Activated CD8-positive, alpha-beta T cell treated with anti-CD3 and anti-CD28 coated beads, Interleukin-2, amount 10 ng/mL, durations not matched to agents 7 days and 5 days (primary cell): Measurements from ENCODE around the gene UBA1. TPM values are rescaled to one million over a fixed set of nuclear protein-coding genes. Genes with fewer than 3 reads are reported as not detected.

Experiments used
- ATAC-seq: fragments of 150-1000 bp; cut with Tn5 transposase; one replicate; pipeline ENCODE4 v1.10.0; 2021; ENCODE audit warnings: moderate library complexity
- CTCF ChIA-PET: fragments of 350-600 bp; sonication (Branson Sonifier 250); formaldehyde crosslinking; loops from one replicate; lab custom pipeline; 2021; ENCODE audit warnings: antibody characterized with exemption; lab: Charles Lee
- POLR2A ChIA-PET: fragments of 350-600 bp; sonication (Branson Sonifier 250); formaldehyde crosslinking; loops from one replicate; lab custom pipeline; 2021; ENCODE audit warnings: antibody characterized with exemption; lab: Charles Lee
- DNase-seq: peaks from one replicate; pipeline ENCODE4 v3.0.0-alpha.2; 2020
- H3K27ac Mint-ChIP-seq: one replicate; pipeline ENCODE4 v1.8.0; 2021; ENCODE audit warnings: mild to moderate bottlenecking, mixed read lengths
- H3K27me3 Mint-ChIP-seq: one replicate; pipeline ENCODE4 v1.8.0; 2021; ENCODE audit warnings: low read depth, mixed read lengths
- H3K36me3 Mint-ChIP-seq: one replicate; pipeline ENCODE4 v1.8.0; 2021; ENCODE audit warnings: low read depth, mixed read lengths
- H3K4me1 Mint-ChIP-seq: one replicate; pipeline ENCODE4 v1.8.0; 2021; ENCODE audit warnings: low read depth, mixed read lengths
- H3K4me3 Mint-ChIP-seq: one replicate; pipeline ENCODE4 v1.8.0; 2021; ENCODE audit warnings: mild to moderate bottlenecking, mixed read lengths
- H3K9me3 Mint-ChIP-seq: one replicate; pipeline ENCODE4 v1.8.0; 2022; ENCODE audit warnings: mixed read lengths; ENCODE audit not compliant: insufficient read depth
- total RNA-seq, 2 experiments: library from RNA; stranded (reverse); gene quantifications; one replicate each; pipeline ENCODE4 v1.2.3, GENCODE V29; 2021

Gene UBA1
- total RNA-seq, 2 experiments from 2014 or later, result 186 to 189 TPM

GRCh38 chrX:47180346-47180745 lies 13.3 kb upstream of the UBA1 start:
- no peak for DNase-seq
- no peak for ATAC-seq
- ChIA-PET CTCF (no interaction called here), POLR2A (no interaction called here)
- Mint-ChIP-seq H3K27ac (no peak overlapping the region), H3K36me3 (peaks cover 40% of the 10 kb centered on the region), H3K4me3 (no peak overlapping the region), H3K27me3 (no peaks in the 10 kb centered on the region), H3K4me1 (peaks cover 3% of the 10 kb centered on the region), H3K9me3 (no peaks in the 10 kb centered on the region)

GRCh38 chrX:47181301-47181700 lies 12.3 kb upstream of the UBA1 start:
- Mint-ChIP-seq H3K4me3 (no peak overlapping the region), H3K9me3 (no peaks in the 10 kb centered on the region), H3K4me1 (peaks cover 3% of the 10 kb centered on the region), H3K27me3 (no peaks in the 10 kb centered on the region), H3K36me3 (peaks cover 40% of the 10 kb centered on the region), H3K27ac (no peak overlapping the region)
- ATAC-seq (no peak), DNase-seq (no peak)
- ChIA-PET CTCF (no interaction called here), POLR2A (no interaction called here)

GRCh38 chrX:47182106-47182700 lies 11.4 kb upstream of the UBA1 start:
- H3K4me1 Mint-ChIP-seq, result no peaks in the 10 kb centered on the region
- ChIA-PET CTCF (no interaction called here), POLR2A (no interaction called here)
- H3K27me3 Mint-ChIP-seq, result no peaks in the 10 kb centered on the region
- no peak for DNase-seq
- H3K27ac Mint-ChIP-seq, result no peak overlapping the region
- H3K9me3 Mint-ChIP-seq, result no peaks in the 10 kb centered on the region
- no peak for ATAC-seq
- H3K4me3 Mint-ChIP-seq, result no peak overlapping the region
- peaks cover 40% of the 10 kb centered on the region for H3K36me3 Mint-ChIP-seq

- CTCF ChIA-PET, result no interaction called here
- H3K27ac Mint-ChIP-seq, result no peak overlapping the region
- no peaks in the 10 kb centered on the region for H3K4me1 Mint-ChIP-seq
Observed at GRCh38 chrX:47184486-47184885, 9.1 kb upstream of the UBA1 start.

GRCh38 chrX:47185241-47185640 lies 8.4 kb upstream of the UBA1 start:
- H3K4me1 Mint-ChIP-seq, result peaks cover under 1% of the 10 kb centered on the region
- no peak overlapping the region for H3K4me3 Mint-ChIP-seq
- no peaks in the 10 kb centered on the region for H3K27me3 Mint-ChIP-seq
- ChIA-PET CTCF (no interaction called here), POLR2A (no interaction called here)
- DNase-seq (no peak), ATAC-seq (no peak)
- H3K27ac Mint-ChIP-seq, result no peak overlapping the region
- H3K36me3 Mint-ChIP-seq, result peaks cover 29% of the 10 kb centered on the region
- no peaks in the 10 kb centered on the region for H3K9me3 Mint-ChIP-seq

More at GRCh38 chrX:47184486-47184885, 9.1 kb upstream of the UBA1 start:
- Mint-ChIP-seq H3K4me3 (no peak overlapping the region), H3K9me3 (no peaks in the 10 kb centered on the region), H3K27me3 (no peaks in the 10 kb centered on the region), H3K36me3 (peaks cover 30% of the 10 kb centered on the region)
- DNase-seq (no peak), ATAC-seq (no peak)
- POLR2A ChIA-PET, result no interaction called here

GRCh38 chrX:47186096-47186740 lies 7.4 kb upstream of the UBA1 start:
- H3K27ac Mint-ChIP-seq, result no peak overlapping the region
- peaks cover 6% of the 10 kb centered on the region for H3K4me1 Mint-ChIP-seq
- H3K9me3 Mint-ChIP-seq, result no peaks in the 10 kb centered on the region
- peaks cover 27% of the 10 kb centered on the region for H3K36me3 Mint-ChIP-seq
- no peak for DNase-seq
- H3K27me3 Mint-ChIP-seq, result no peaks in the 10 kb centered on the region
- no peak overlapping the region for H3K4me3 Mint-ChIP-seq
- ChIA-PET POLR2A (interaction anchor here (1.3 kb wide), 1 partner anchor 10 kb away, joined by 3 read pairs; no protein-coding TSS in a partner anchor), CTCF (no interaction called here)
- no peak for ATAC-seq

GRCh38 chrX:47187106-47187677 lies 6.4 kb upstream of the UBA1 start:
- ChIA-PET POLR2A (interaction anchor here (1.3 kb wide), 1 partner anchor 11 kb away, joined by 3 read pairs; no protein-coding TSS in a partner anchor), CTCF (no interaction called here)
- ATAC-seq (no peak), DNase-seq (no peak)
- H3K27me3 Mint-ChIP-seq, result no peaks in the 10 kb centered on the region
- no peak overlapping the region for H3K27ac Mint-ChIP-seq
- no peak overlapping the region for H3K4me3 Mint-ChIP-seq
- peaks cover 6% of the 10 kb centered on the region for H3K4me1 Mint-ChIP-seq
- H3K36me3 Mint-ChIP-seq, result peaks cover 20% of the 10 kb centered on the region
- H3K9me3 Mint-ChIP-seq, result no peaks in the 10 kb centered on the region

GRCh38 chrX:47189906-47190305 lies 3.7 kb upstream of the UBA1 start:
- Mint-ChIP-seq H3K9me3 (no peaks in the 10 kb centered on the region), H3K36me3 (peaks cover 21% of the 10 kb centered on the region), H3K4me3 (no peak overlapping the region), H3K27me3 (no peaks in the 10 kb centered on the region), H3K4me1 (peaks cover 19% of the 10 kb centered on the region), H3K27ac (no peak overlapping the region)
- ATAC-seq, result no peak
- CTCF ChIA-PET, result interaction anchor here (1.7 kb wide), 1 partner anchor 45 kb away, joined by 8 read pairs; the partner anchor contains the start of genes NDUFB11 and RBM10
- DNase-seq, result no peak
- POLR2A ChIA-PET, result interaction anchor here (2.3 kb wide), 1 partner anchor 45 kb away, joined by 15 read pairs; the partner anchor contains the start of genes NDUFB11 and RBM10

GRCh38 chrX:47190445-47191269 lies 3.0 kb upstream of the UBA1 start:
- H3K27ac Mint-ChIP-seq, result peak overlapping the region; percentile 88
- H3K4me3 Mint-ChIP-seq, result peak overlapping the region; percentile 88
- CTCF ChIA-PET, result interaction anchor here (1.1 to 2.1 kb wide), 6 partner anchors 27 to 332 kb away, joined by 3 to 11 read pairs (median 4); partner anchors contain the start of genes NDUFB11 and RBM10
- ATAC-seq (peak; percentile 78), DNase-seq (peak; percentile 90)
- peaks cover 23% of the 10 kb centered on the region for H3K36me3 Mint-ChIP-seq
- H3K4me1 Mint-ChIP-seq, result peaks cover 24% of the 10 kb centered on the region
- H3K27me3 Mint-ChIP-seq, result no peaks in the 10 kb centered on the region
- POLR2A ChIA-PET, result interaction anchor here (0.6 to 2.3 kb wide), 2 partner anchors 20 to 46 kb away, joined by 3 to 15 read pairs; partner anchors contain the start of genes NDUFB11 and RBM10
- no peaks in the 10 kb centered on the region for H3K9me3 Mint-ChIP-seq

- peak; percentile 15 for ATAC-seq
- ChIA-PET CTCF (interaction anchor here (1.1 to 2.1 kb wide), 6 partner anchors 26 to 332 kb away, joined by 3 to 11 read pairs (median 4); partner anchors contain the start of genes NDUFB11 and RBM10), POLR2A (interaction anchor here (0.6 to 2.3 kb wide), 3 partner anchors 19 to 46 kb away, joined by 3 to 15 read pairs (median 3); partner anchors contain the start of genes CDK16, NDUFB11 and RBM10)
- DNase-seq, result peak; percentile 71
- H3K4me1 Mint-ChIP-seq, result peaks cover 31% of the 10 kb centered on the region
- peak overlapping the region; percentile 88 for H3K4me3 Mint-ChIP-seq
- no peaks in the 10 kb centered on the region for H3K27me3 Mint-ChIP-seq
- peak overlapping the region; percentile 88 for H3K27ac Mint-ChIP-seq
- H3K9me3 Mint-ChIP-seq, result no peaks in the 10 kb centered on the region
- peaks cover 27% of the 10 kb centered on the region for H3K36me3 Mint-ChIP-seq
Observed at GRCh38 chrX:47191331-47191730, 2.3 kb upstream of the UBA1 start.

- ATAC-seq (no peak), DNase-seq (no peak)
- CTCF ChIA-PET, result interaction anchor here (1.1 to 2.1 kb wide), 5 partner anchors 26 to 331 kb away, joined by 3 to 11 read pairs (median 4); no protein-coding TSS in a partner anchor
- H3K27me3 Mint-ChIP-seq, result no peaks in the 10 kb centered on the region
- POLR2A ChIA-PET, result interaction anchor here (1.1 to 2.3 kb wide), 2 partner anchors 26 to 47 kb away, joined by 3 to 15 read pairs; partner anchors contain the start of genes CDK16, NDUFB11 and RBM10
- no peaks in the 10 kb centered on the region for H3K9me3 Mint-ChIP-seq
- H3K36me3 Mint-ChIP-seq, result peaks cover 28% of the 10 kb centered on the region
- peaks cover 37% of the 10 kb centered on the region for H3K4me1 Mint-ChIP-seq
- H3K4me3 Mint-ChIP-seq, result peak overlapping the region; percentile 88
- H3K27ac Mint-ChIP-seq, result peak overlapping the region; percentile 88
Observed at GRCh38 chrX:47191806-47192401, 1.7 kb upstream of the UBA1 start.
